Upper lobe of right lung (tissue), 1 donor: ENCODE measurements around the gene SRP14. TPM values are rescaled to one million over a fixed set of nuclear protein-coding genes. Genes with fewer than 3 reads are reported as not detected.

ENCODE experiments used
- ATAC-seq: fragments of 200-7000 bp; cut with Tn5 transposase; one replicate; pipeline ENCODE4 v1.9.1; 2020; ENCODE audit warnings: mild to moderate bottlenecking, moderate library complexity
- DNase-seq: peaks from one replicate; pipeline ENCODE4 v3.0.0-alpha.2; 2020
- H3K27ac ChIP-seq: fragments of 200-600 bp; one replicate; pipeline ENCODE4 v1.8.0; 2022
- H3K27me3 ChIP-seq: fragments of 200-600 bp; one replicate; pipeline ENCODE4 v1.8.0; 2022; ENCODE audit warnings: mild to moderate bottlenecking
- H3K36me3 ChIP-seq: fragments of 200-600 bp; one replicate; pipeline ENCODE4 v1.8.0; 2022
- H3K4me1 ChIP-seq: fragments of 200-600 bp; one replicate; pipeline ENCODE4 v1.8.0; 2022
- H3K4me3 ChIP-seq: fragments of 200-600 bp; one replicate; pipeline ENCODE4 v1.8.0; 2022; ENCODE audit warnings: mild to moderate bottlenecking
- H3K9me3 ChIP-seq: fragments of 200-600 bp; one replicate; pipeline ENCODE4 v1.8.0; 2022
- intact Hi-C: fragments of 100-400 bp; cut with DNase I; formaldehyde crosslinking; loops from one replicate; pipeline ENCODE4 v1.11.0; 2022
- long read RNA-seq: library from polyadenylated mRNA; unstranded; transcript quantifications from one replicate; pipeline ENCODE4 v2.0.0, GENCODE V29; 2021
- total RNA-seq: library from RNA; stranded (reverse); fragmentation: NEBNext Ultra II Directional; extraction: Animal tissue kit (Norgen Biotek cat#: 25700); gene quantifications from one replicate; pipeline ENCODE4 v1.2.1, GENCODE V29; 2021
- TF ChIP-seq, protein P1 (sequence below): fragments of 200-600 bp; IDR thresholded peaks from one replicate; pipeline ENCODE4 v1.8.0; 2022; ENCODE audit warnings: antibody characterized with exemption
- donor health status: DM: no; HTN: yes; CAD: no; lungs with severe emphysema.

SRP14 gene
- total RNA-seq = 132 TPM
- long read RNA-seq, transcript SRP14-201 (5 exons, 1,077 nt) = major isoform, 196 of 203 reads
- long read RNA-seq, partial matches to known transcripts = 1 of 203 reads
- long read RNA-seq, other reads (novel, unspliced or antisense) = 5 of 203 reads

DNA sequence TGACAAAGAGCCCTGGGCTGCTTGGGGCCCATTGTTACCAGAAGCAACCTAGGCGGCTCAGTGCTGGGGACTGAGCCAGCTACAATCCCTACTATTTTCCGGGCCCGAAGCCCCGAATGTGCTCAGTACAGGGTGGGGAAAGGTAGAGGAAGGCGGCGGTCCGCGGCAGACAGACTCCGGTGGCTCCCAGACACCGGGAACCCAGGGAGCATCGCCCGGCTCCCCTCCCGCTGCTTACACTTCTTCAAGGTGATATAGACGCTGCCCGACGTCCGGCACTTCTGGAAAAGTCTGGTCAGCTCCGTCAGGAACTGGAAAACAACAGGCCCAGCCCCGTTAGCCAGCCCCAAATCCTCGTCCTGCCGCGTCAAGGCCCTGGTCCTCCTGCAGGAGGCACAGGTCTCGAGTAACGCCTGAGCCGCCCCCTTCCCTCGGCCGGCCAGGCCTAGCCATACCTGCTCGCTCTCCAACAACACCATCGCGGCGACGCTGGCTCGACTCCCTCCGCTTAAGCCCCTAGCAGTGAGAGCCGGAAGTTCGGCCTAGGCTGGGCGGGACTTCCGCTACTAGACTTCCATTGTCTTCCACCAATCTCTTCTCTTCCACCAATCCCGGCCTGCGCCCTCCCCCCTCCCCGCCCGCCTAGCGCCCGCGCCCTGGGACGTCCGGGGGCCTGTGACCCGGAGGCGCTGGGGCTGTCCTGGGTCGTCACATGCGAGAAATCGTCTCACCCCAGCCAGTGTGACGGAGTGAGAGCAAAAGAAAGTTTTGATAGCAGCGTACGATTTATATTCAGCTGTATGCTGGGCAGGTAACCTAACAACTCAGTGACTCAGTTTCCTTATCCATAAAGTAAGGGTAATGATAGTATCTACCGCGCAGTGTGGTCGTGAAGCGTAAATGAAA lies at the start of gene SRP14:
Gene SRP14, minus strand, starts transcription at position 544 of the 906 bp plus-strand sequence. Its CDS starts 65 bp downstream, at position 479.
- Histone ChIP-seq H3K4me1 (peaks cover 15% of the 10 kb centered on the region), H3K36me3 (peaks cover 33% of the 10 kb centered on the region), H3K27ac (peak within 1 kb of the TSS; percentile 97), H3K4me3 (peak within 1 kb of the TSS; percentile 89), H3K27me3 (no peaks in the 10 kb centered on the region), H3K9me3 (no peaks in the 10 kb centered on the region)
- DNase-seq (peak; percentile 98), ATAC-seq (peak; percentile 99)
- intact Hi-C loops = no loop called here
- TF ChIP-seq, protein P1, sequence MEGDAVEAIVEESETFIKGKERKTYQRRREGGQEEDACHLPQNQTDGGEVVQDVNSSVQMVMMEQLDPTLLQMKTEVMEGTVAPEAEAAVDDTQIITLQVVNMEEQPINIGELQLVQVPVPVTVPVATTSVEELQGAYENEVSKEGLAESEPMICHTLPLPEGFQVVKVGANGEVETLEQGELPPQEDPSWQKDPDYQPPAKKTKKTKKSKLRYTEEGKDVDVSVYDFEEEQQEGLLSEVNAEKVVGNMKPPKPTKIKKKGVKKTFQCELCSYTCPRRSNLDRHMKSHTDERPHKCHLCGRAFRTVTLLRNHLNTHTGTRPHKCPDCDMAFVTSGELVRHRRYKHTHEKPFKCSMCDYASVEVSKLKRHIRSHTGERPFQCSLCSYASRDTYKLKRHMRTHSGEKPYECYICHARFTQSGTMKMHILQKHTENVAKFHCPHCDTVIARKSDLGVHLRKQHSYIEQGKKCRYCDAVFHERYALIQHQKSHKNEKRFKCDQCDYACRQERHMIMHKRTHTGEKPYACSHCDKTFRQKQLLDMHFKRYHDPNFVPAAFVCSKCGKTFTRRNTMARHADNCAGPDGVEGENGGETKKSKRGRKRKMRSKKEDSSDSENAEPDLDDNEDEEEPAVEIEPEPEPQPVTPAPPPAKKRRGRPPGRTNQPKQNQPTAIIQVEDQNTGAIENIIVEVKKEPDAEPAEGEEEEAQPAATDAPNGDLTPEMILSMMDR = no peak

DNA sequence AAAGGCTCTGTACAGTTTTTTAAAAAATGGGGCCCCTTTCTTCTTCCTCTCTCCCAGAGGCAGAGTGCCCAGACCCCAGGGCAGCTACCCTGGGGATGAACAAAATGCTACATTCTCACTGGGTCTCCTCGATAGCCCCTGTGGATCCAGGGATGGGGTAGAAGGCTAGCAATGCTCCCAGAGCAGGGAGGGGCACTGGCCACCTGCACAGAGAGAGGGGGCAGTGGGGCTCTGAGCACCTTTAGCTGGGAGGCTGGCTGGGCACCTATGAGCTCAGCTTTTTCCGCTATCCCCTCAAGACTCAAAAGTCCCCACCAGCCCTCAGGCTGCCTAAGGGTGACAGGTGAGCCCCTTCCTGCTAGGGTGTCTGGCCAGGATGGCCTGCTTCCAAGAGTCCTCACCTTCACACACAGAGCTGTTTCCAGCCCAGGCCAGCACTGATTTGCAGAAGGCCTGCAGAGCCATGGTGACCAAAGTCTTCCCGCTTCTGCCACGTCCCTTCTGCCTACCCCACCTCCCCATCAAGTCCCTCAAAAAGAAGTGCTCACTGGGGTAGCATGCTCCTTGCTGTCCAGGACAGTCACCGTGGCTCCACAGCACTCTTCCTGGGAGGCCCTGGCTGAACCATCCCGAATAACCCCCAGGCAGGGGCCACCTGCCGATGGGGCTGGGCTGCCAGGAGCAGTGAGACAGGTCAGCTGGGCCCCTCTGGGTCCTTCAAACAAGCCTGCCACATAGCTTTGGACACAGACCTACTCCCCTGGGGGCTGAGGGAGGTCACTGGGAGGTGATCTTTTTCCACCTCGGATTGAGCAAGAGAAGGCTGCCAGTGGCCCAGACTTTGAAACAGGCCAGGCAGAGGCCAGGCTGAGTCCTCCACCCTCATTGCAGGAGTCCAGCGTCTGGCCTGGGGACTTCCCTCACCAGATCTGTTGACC lies 49.3 kb upstream of the SRP14 start:
- no peaks in the 10 kb centered on the region for H3K27me3 ChIP-seq
- H3K27ac ChIP-seq = peak overlapping the region; percentile 8
- DNase-seq (peak; percentile 60), ATAC-seq (peak; percentile 10)
- peaks cover 14% of the 10 kb centered on the region for H3K36me3 ChIP-seq
- intact Hi-C loops = no loop called here
- no peaks in the 10 kb centered on the region for H3K9me3 ChIP-seq
- H3K4me3 ChIP-seq = no peak overlapping the region
- peaks cover 32% of the 10 kb centered on the region for H3K4me1 ChIP-seq
- TF ChIP-seq, protein P1 = no peak

GRCh38 chr15:40087068-40087810 lies 48.3 kb upstream of the SRP14 start:
- Histone ChIP-seq H3K9me3 (no peaks in the 10 kb centered on the region), H3K4me3 (no peak overlapping the region), H3K27ac (no peak overlapping the region), H3K36me3 (peaks cover 14% of the 10 kb centered on the region), H3K4me1 (peaks cover 26% of the 10 kb centered on the region), H3K27me3 (no peaks in the 10 kb centered on the region)
- ATAC-seq (no peak), DNase-seq (peak; percentile 26)
- TF ChIP-seq, protein P1 = no peak
- intact Hi-C loops = no loop called here

GRCh38 chr15:40085266-40085665 lies 46.3 kb upstream of the SRP14 start:
- Histone ChIP-seq H3K36me3 (peaks cover 2% of the 10 kb centered on the region), H3K4me3 (no peak overlapping the region), H3K27me3 (no peaks in the 10 kb centered on the region), H3K9me3 (no peaks in the 10 kb centered on the region), H3K4me1 (peaks cover 33% of the 10 kb centered on the region), H3K27ac (no peak overlapping the region)
- DNase-seq = no peak
- intact Hi-C loops = no loop called here
- no peak for ATAC-seq
- TF ChIP-seq, protein P1 = no peak

DNA sequence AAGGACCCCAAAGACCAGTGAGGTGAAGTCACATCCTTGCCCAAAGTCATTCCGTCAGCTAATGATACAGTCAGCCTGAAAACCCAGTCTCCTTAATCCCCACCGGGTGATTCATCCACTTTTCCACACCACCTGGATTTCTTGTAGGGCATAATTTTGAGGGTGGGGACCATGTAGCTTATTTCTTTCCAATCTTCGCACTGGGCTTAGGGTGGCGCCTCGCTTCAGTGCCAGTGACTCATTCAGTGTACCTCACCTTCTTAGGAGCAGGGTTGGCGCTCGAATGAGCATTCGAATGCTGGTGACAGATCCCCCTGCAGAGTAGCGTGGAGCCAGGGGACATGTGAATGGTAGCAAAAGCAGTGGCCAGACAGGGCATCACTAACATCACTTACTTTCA lies 45.7 kb upstream of the SRP14 start:
- peaks cover 33% of the 10 kb centered on the region for H3K4me1 ChIP-seq

More for the DNA sequence above, 45.7 kb upstream of the SRP14 start:
- Histone ChIP-seq H3K27ac (no peak overlapping the region), H3K36me3 (no peaks in the 10 kb centered on the region), H3K4me3 (no peak overlapping the region), H3K9me3 (no peaks in the 10 kb centered on the region), H3K27me3 (no peaks in the 10 kb centered on the region)
- TF ChIP-seq, protein P1 = no peak
- intact Hi-C loops = no loop called here
- no peak for ATAC-seq
- peak; percentile 19 for DNase-seq
